ENCODE data around the gene SSTR4.

Gene SSTR4

DNA sequence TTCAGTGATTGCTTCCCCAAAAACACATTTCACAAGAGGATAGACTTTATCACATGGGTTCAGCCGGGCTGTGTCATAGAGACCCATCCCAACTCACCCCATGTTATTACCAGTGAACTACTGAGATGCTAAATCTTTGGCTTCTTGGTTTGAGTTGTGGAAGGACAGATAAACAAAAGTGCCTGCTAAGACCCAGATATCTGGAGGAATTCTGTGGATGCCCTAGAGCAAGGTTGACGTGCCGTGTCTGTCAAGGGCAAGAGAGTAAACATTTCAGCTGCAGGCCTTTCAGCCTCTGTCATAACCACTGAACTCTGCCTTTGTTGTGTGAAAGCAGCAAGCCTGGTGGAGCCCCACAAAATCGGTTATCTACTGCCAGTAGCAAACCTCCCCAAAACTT is 25.5 kb downstream of the SSTR4 start:
- Histone ChIP-seq H3K79me1 (ENCODE audit: low read depth, low read length) (no peaks in the 10 kb centered on the region), H3K4ac (ENCODE audit: low read length) (no peak overlapping the region), H4K91ac (ENCODE audit: low read depth, low read length, poor library complexity) (no peak overlapping the region), H3K27ac (replicated peaks; ENCODE audit: low read length) (no peak overlapping the region), H2BK120ac (ENCODE audit: low read depth, low read length) (no peak overlapping the region), H3K18ac (ENCODE audit: low read length) (no peak overlapping the region), H3K9ac (ENCODE audit: low read depth, low read length, poor library complexity) (no peak overlapping the region), H3K4me2 (ENCODE audit: insufficient read depth, low read length, poor library complexity, severe bottlenecking) (no peak overlapping the region), H3K4me3 (ENCODE audit: low read length in 2 of 2) (no peak overlapping the region), H3K27me3 (ENCODE audit: control insufficient read depth in 3 of 3, insufficient read depth in 3 of 3, low read depth in 1 of 3, low read length in 3 of 3) (no peaks in the 10 kb centered on the region), H2BK5ac (ENCODE audit: low read length) (no peak overlapping the region), H3K9me3 (replicated peaks in 1 of 2; ENCODE audit: control insufficient read depth in 2 of 2, insufficient read depth in 1 of 2, low read depth in 1 of 2, low read length in 2 of 2) (no peaks in the 10 kb centered on the region), H3K14ac (ENCODE audit: low read length) (no peak overlapping the region), H2BK12ac (ENCODE audit: low read length) (no peak overlapping the region), H3K36me3 (replicated peaks in 1 of 2; ENCODE audit: control insufficient read depth in 2 of 2, insufficient read depth in 2 of 2, low read length in 2 of 2) (no peaks in the 10 kb centered on the region), H2AFZ (ENCODE audit: low read length) (no peak overlapping the region), H2AK5ac (ENCODE audit: low read depth, low read length) (no peak overlapping the region), H2BK15ac (ENCODE audit: low read length) (no peak overlapping the region), H3K23ac (ENCODE audit: low read depth, low read length, poor library complexity) (no peak overlapping the region), H4K8ac (ENCODE audit: low read depth, low read length) (no peak overlapping the region), H3K4me1 (ENCODE audit: control insufficient read depth in 2 of 2, insufficient read depth in 1 of 2, low read depth in 1 of 2, low read length in 2 of 2) (peaks cover 2 to 7% of the 10 kb centered on the region in 2 donors)
- no peak for DNase-seq (ENCODE audit: low spot score)
- no CpG with 5 or more reads among the region's 4 CpGs for WGBS, 2 donors (ENCODE audit: extremely low coverage in 2 of 2, insufficient read length in 2 of 2, insufficient replicate concordance in 1 of 2)

- no peak overlapping the region for H3K4me3 ChIP-seq (ENCODE audit: low read length in 2 of 2)
These were observed 26.1 kb downstream of the SSTR4 start for GRCh38 chr20:23061262-23061661.

DNA sequence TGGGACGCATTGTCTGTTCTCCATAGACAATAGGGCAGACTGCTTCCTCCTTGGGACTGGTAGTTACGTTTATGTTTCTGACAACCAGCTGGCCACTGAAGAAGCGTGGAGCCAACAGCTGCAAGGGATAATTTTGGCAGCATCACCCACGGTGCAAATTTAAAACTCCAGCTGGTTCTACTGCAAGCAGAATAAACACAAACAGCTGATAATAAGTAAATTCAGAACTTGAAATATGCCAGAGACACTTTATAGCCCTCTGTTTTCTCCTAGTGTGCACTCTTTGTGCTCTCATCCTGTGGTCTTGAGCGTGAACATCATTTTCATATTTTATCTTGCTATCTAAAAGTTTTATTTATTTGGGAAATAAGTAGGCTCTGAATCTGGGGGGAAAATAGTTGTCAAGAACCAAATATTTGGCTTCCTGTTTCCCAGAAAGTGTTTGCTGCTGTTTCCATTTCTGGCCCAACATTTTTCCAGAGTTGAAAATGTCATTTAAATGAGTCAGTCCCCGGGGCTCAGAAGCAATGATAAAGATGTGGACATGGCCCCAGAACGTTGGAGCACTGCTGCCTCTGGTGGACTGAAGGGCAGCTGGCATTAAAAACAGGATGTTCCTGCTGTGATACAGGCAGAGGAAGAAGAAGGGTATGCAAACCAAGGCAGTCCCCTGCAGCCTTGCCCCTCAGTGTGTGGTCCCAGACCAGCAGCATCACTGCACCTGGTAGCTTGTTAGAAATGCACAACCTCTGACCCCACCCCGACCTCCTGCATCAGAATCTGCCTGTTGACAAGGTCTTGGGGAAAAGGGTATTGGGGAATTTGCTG is 26.8 kb downstream of the SSTR4 start:
- WGBS, 2 donors (ENCODE audit: extremely low coverage in 2 of 2, insufficient read length in 2 of 2, insufficient replicate concordance in 1 of 2): no CpG with 5 or more reads among the region's 8 CpGs
- DNase-seq (ENCODE audit: low spot score): no peak
- no peak overlapping the region for H3K4me3 ChIP-seq (ENCODE audit: low read length in 2 of 2)

More at GRCh38 chr20:23061262-23061661, 26.1 kb downstream of the SSTR4 start:
- H4K8ac ChIP-seq (ENCODE audit: low read depth, low read length): no peak overlapping the region
- no peak overlapping the region for H4K91ac ChIP-seq (ENCODE audit: low read depth, low read length, poor library complexity)
- no peak overlapping the region for H2BK120ac ChIP-seq (ENCODE audit: low read depth, low read length)
- no peak overlapping the region for H3K14ac ChIP-seq (ENCODE audit: low read length)
- WGBS, 2 donors (ENCODE audit: extremely low coverage in 2 of 2, insufficient read length in 2 of 2, insufficient replicate concordance in 1 of 2): no CpG with 5 or more reads among the region's 5 CpGs
- no peaks in the 10 kb centered on the region for H3K36me3 ChIP-seq (replicated peaks in 1 of 2; ENCODE audit: control insufficient read depth in 2 of 2, insufficient read depth in 2 of 2, low read length in 2 of 2)
- no peak overlapping the region for H2BK12ac ChIP-seq (ENCODE audit: low read length)
- no peaks in the 10 kb centered on the region for H3K79me1 ChIP-seq (ENCODE audit: low read depth, low read length)
- no peak overlapping the region for H3K23ac ChIP-seq (ENCODE audit: low read depth, low read length, poor library complexity)
- H3K4me1 ChIP-seq (ENCODE audit: control insufficient read depth in 2 of 2, insufficient read depth in 1 of 2, low read depth in 1 of 2, low read length in 2 of 2): peaks cover 5 to 7% of the 10 kb centered on the region in 2 donors
- H3K18ac ChIP-seq (ENCODE audit: low read length): no peak overlapping the region
- H2BK5ac ChIP-seq (ENCODE audit: low read length): no peak overlapping the region
- H3K4ac ChIP-seq (ENCODE audit: low read length): no peak overlapping the region
- no peak overlapping the region for H3K9ac ChIP-seq (ENCODE audit: low read depth, low read length, poor library complexity)
- no peak overlapping the region for H3K27ac ChIP-seq (replicated peaks; ENCODE audit: low read length)
- no peak overlapping the region for H2AFZ ChIP-seq (ENCODE audit: low read length)
- no peak overlapping the region for H2BK15ac ChIP-seq (ENCODE audit: low read length)
- no peaks in the 10 kb centered on the region for H3K27me3 ChIP-seq (ENCODE audit: control insufficient read depth in 3 of 3, insufficient read depth in 3 of 3, low read depth in 1 of 3, low read length in 3 of 3)
- H3K4me2 ChIP-seq (ENCODE audit: insufficient read depth, low read length, poor library complexity, severe bottlenecking): no peak overlapping the region
- H2AK5ac ChIP-seq (ENCODE audit: low read depth, low read length): no peak overlapping the region
- no peak for DNase-seq (ENCODE audit: low spot score)
- H3K9me3 ChIP-seq (replicated peaks in 1 of 2; ENCODE audit: control insufficient read depth in 2 of 2, insufficient read depth in 1 of 2, low read depth in 1 of 2, low read length in 2 of 2): no peaks in the 10 kb centered on the region

DNA sequence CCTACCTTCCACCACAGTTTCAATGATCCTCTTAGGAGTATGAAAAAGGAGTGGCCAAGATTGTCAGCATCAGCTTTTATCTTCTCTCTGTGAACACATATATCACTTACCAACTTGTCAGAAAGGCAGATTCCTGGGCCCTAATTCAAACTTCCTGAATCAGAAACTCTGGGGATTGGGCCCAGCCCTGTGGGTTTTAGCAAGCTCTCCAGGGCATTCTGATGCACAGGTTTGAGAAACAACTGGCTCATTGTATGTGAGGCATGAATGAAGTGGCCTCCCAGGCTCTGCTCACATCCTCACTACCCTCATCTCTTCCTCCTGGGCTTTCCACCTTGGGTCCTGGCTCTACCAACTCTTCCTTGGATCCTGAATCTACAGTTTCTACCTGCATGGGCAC is 27.5 kb downstream of the SSTR4 start:
- no peak overlapping the region for H3K18ac ChIP-seq (ENCODE audit: low read length)
- no peaks in the 10 kb centered on the region for H3K9me3 ChIP-seq (replicated peaks in 1 of 2; ENCODE audit: control insufficient read depth in 2 of 2, insufficient read depth in 1 of 2, low read depth in 1 of 2, low read length in 2 of 2)
- H3K27me3 ChIP-seq (ENCODE audit: control insufficient read depth in 3 of 3, insufficient read depth in 3 of 3, low read depth in 1 of 3, low read length in 3 of 3): no peaks in the 10 kb centered on the region
- H4K8ac ChIP-seq (ENCODE audit: low read depth, low read length): no peak overlapping the region
- no peak overlapping the region for H3K14ac ChIP-seq (ENCODE audit: low read length)
- H2BK120ac ChIP-seq (ENCODE audit: low read depth, low read length): no peak overlapping the region
- no peak overlapping the region for H2BK15ac ChIP-seq (ENCODE audit: low read length)
- no peak overlapping the region for H3K4ac ChIP-seq (ENCODE audit: low read length)
- H3K36me3 ChIP-seq (replicated peaks in 1 of 2; ENCODE audit: control insufficient read depth in 2 of 2, insufficient read depth in 2 of 2, low read length in 2 of 2): no peaks in the 10 kb centered on the region
- no peak overlapping the region for H2AK5ac ChIP-seq (ENCODE audit: low read depth, low read length)
- H3K79me1 ChIP-seq (ENCODE audit: low read depth, low read length): no peaks in the 10 kb centered on the region
- no peak for DNase-seq (ENCODE audit: low spot score)
- H2BK5ac ChIP-seq (ENCODE audit: low read length): no peak overlapping the region
- H3K4me1 ChIP-seq (ENCODE audit: control insufficient read depth in 2 of 2, insufficient read depth in 1 of 2, low read depth in 1 of 2, low read length in 2 of 2): peaks cover 5 to 7% of the 10 kb centered on the region in 2 donors
- H3K4me3 ChIP-seq (ENCODE audit: low read length in 2 of 2): no peak overlapping the region
- H3K9ac ChIP-seq (ENCODE audit: low read depth, low read length, poor library complexity): no peak overlapping the region
- H4K91ac ChIP-seq (ENCODE audit: low read depth, low read length, poor library complexity): no peak overlapping the region
- H3K4me2 ChIP-seq (ENCODE audit: insufficient read depth, low read length, poor library complexity, severe bottlenecking): no peak overlapping the region
- H2AFZ ChIP-seq (ENCODE audit: low read length): no peak overlapping the region
- no peak overlapping the region for H3K23ac ChIP-seq (ENCODE audit: low read depth, low read length, poor library complexity)
- H3K27ac ChIP-seq (replicated peaks; ENCODE audit: low read length): no peak overlapping the region
- no peak overlapping the region for H2BK12ac ChIP-seq (ENCODE audit: low read length)

More for the DNA sequence above, 26.8 kb downstream of the SSTR4 start:
- Histone ChIP-seq H3K36me3 (replicated peaks in 1 of 2; ENCODE audit: control insufficient read depth in 2 of 2, insufficient read depth in 2 of 2, low read length in 2 of 2) (no peaks in the 10 kb centered on the region), H2BK5ac (ENCODE audit: low read length) (no peak overlapping the region), H2BK12ac (ENCODE audit: low read length) (no peak overlapping the region), H3K4me1 (ENCODE audit: control insufficient read depth in 2 of 2, insufficient read depth in 1 of 2, low read depth in 1 of 2, low read length in 2 of 2) (peaks cover 5 to 7% of the 10 kb centered on the region in 2 donors), H2AFZ (ENCODE audit: low read length) (peak overlapping the region; percentile 21), H2BK15ac (ENCODE audit: low read length) (no peak overlapping the region), H3K4ac (ENCODE audit: low read length) (no peak overlapping the region), H3K27me3 (ENCODE audit: control insufficient read depth in 3 of 3, insufficient read depth in 3 of 3, low read depth in 1 of 3, low read length in 3 of 3) (no peaks in the 10 kb centered on the region), H3K27ac (replicated peaks; ENCODE audit: low read length) (no peak overlapping the region), H3K14ac (ENCODE audit: low read length) (no peak overlapping the region), H3K79me1 (ENCODE audit: low read depth, low read length) (no peaks in the 10 kb centered on the region), H4K91ac (ENCODE audit: low read depth, low read length, poor library complexity) (no peak overlapping the region), H3K9ac (ENCODE audit: low read depth, low read length, poor library complexity) (no peak overlapping the region), H3K23ac (ENCODE audit: low read depth, low read length, poor library complexity) (no peak overlapping the region), H2BK120ac (ENCODE audit: low read depth, low read length) (no peak overlapping the region), H2AK5ac (ENCODE audit: low read depth, low read length) (no peak overlapping the region), H3K4me2 (ENCODE audit: insufficient read depth, low read length, poor library complexity, severe bottlenecking) (no peak overlapping the region), H4K8ac (ENCODE audit: low read depth, low read length) (no peak overlapping the region), H3K18ac (ENCODE audit: low read length) (no peak overlapping the region), H3K9me3 (replicated peaks in 1 of 2; ENCODE audit: control insufficient read depth in 2 of 2, insufficient read depth in 1 of 2, low read depth in 1 of 2, low read length in 2 of 2) (no peaks in the 10 kb centered on the region)

All from neuronal stem cell (in vitro differentiated cells).